A549 (cell line): ENCODE data around the gene NPAS2. TPM values are rescaled to one million over a fixed set of nuclear protein-coding genes. Genes with fewer than 3 reads are reported as not detected.

Experiments
- ATAC-seq, 2 experiments: fragments of 200-7000 bp in 1 of 2; fragments of >200 bp in 1 of 2; cut with Nextera tagmentation in 1 of 2; cut with Tn5 transposase in 1 of 2; 3 replicates each; pipeline versions ENCODE4 v1.8.0 to v1.9.1; 2018 to 2020; ENCODE audit warnings: mild to moderate bottlenecking in 1 of 2, moderate library complexity in 1 of 2
- CTCF ChIA-PET: fragments of 300-600 bp; sonication (Branson Sonifier 250); formaldehyde crosslinking; extraction: SDS; loops from one replicate; lab custom pipeline; 2021; ENCODE audit warnings: antibody characterized with exemption, inconsistent platforms; lab: Yijun Ruan, JAX
- POLR2A ChIA-PET: fragments of 350-600 bp; formaldehyde crosslinking; extraction: SDS; loops from one replicate; lab custom pipeline; 2021; ENCODE audit warnings: antibody characterized with exemption, inconsistent platforms; lab: Yijun Ruan, JAX
- DNase-seq, 2 experiments: peaks; one replicate each; pipeline versions ENCODE4 v3.0.0 to v3.0.0-alpha.2; 2011 to 2016; ENCODE audit warnings: low read depth in 1 of 2, low spot score in 1 of 2
- FAIRE-seq: peaks from 2 replicates; lab custom pipeline; 2011; peaks lifted over from hg19 to GRCh38; lab: Jason Lieb, UNC
- H3K27ac ChIP-seq, 2 experiments: fragments of >200 bp; sonication (Bioruptor Twin); formaldehyde crosslinking; 3 replicates each; pipeline ENCODE4 v1.5.1; 2016 to 2017
- H3K4me1 ChIP-seq: fragments of >200 bp; sonication (Bioruptor Twin); formaldehyde crosslinking; 3 replicates; pipeline ENCODE4 v1.6.1; 2016
- H3K4me2 ChIP-seq: fragments of >200 bp; sonication (Bioruptor Twin); formaldehyde crosslinking; 3 replicates; pipeline ENCODE4 v1.6.1; 2016
- H3K4me3 ChIP-seq: fragments of >200 bp; sonication (Bioruptor Twin); formaldehyde crosslinking; 3 replicates; pipeline ENCODE4 v1.5.1; 2016
- H3K9me3 ChIP-seq: fragments of >200 bp; sonication (Bioruptor Twin); formaldehyde crosslinking; 3 replicates; pipeline ENCODE4 v1.6.1; 2016
- BHLHE40 ChIP-seq: IDR thresholded peaks from 2 replicates; pipeline ENCODE4 v1.6.1; 2012; ENCODE audit warnings: low read depth, low read length, inconsistent platforms
- CBX2 ChIP-seq: fragments of 200-600 bp; sonication (generic); IDR thresholded peaks from 2 replicates; pipeline ENCODE4 v1.6.1; 2016; ENCODE audit warnings: low read depth, mild to moderate bottlenecking, borderline replicate concordance
- EHMT2 ChIP-seq: fragments of 200-600 bp; sonication (generic); IDR thresholded peaks from 2 replicates; pipeline ENCODE4 v1.6.1; 2016; ENCODE audit warnings: antibody characterized with exemption, low read depth, mild to moderate bottlenecking, moderate library complexity
- EP300 ChIP-seq, 2 experiments: fragments of >200 bp; sonication (Bioruptor Twin); formaldehyde crosslinking; IDR thresholded peaks; 2 replicates in 1 of 2; 3 replicates in 1 of 2; pipeline ENCODE4 v1.6.1; 2016 to 2017
- FOSL2 ChIP-seq, 2 experiments: fragments of 450-650 bp in 1 of 2; fragments of >200 bp in 1 of 2; sonication (Bioruptor Twin) in 1 of 2; formaldehyde crosslinking; IDR thresholded peaks; 2 replicates each; pipeline versions ENCODE4 v1.5.0 to v1.6.1; 2016 to 2020; ENCODE audit warnings: mild to moderate bottlenecking in 1 of 2, moderate library complexity in 1 of 2
- HEYL ChIP-seq: fragments of 250-450 bp; sonication (Bioruptor Pico); IDR thresholded peaks from 2 replicates; pipeline ENCODE4 v1.8.0; 2021; ENCODE audit warnings: mild to moderate bottlenecking, moderate library complexity
- HOXA7 ChIP-seq: fragments of 250-450 bp; sonication (Bioruptor Pico); IDR thresholded peaks from 2 replicates; pipeline ENCODE4 v1.5.0; 2020; ENCODE audit warnings: mild to moderate bottlenecking, moderate library complexity
- HOXB5 ChIP-seq: fragments of 250-450 bp; sonication (Bioruptor Pico); IDR thresholded peaks from 2 replicates; pipeline ENCODE4 v1.5.0; 2020; ENCODE audit warnings: mild to moderate bottlenecking, moderate library complexity
- JUNB ChIP-seq: fragments of >200 bp; sonication (Bioruptor Twin); formaldehyde crosslinking; IDR thresholded peaks from 2 replicates; pipeline ENCODE4 v1.6.1; 2016
- MAFK ChIP-seq: fragments of 450-650 bp; IDR thresholded peaks from 2 replicates; pipeline ENCODE4 v1.6.1; 2014; ENCODE audit not compliant: partially characterized antibody
- MAZ ChIP-seq: fragments of 150-350 bp; IDR thresholded peaks from 2 replicates; pipeline ENCODE4 v1.6.1; 2014; ENCODE audit warnings: antibody characterized with exemption, low read depth, low read length, borderline replicate concordance
- MYC ChIP-seq: IDR thresholded peaks from 2 replicates; pipeline ENCODE4 v1.6.1; 2012; ENCODE audit warnings: mild to moderate bottlenecking, inconsistent platforms, low read length, improper control_type of control experiment, borderline replicate concordance
- NPAS2 ChIP-seq: fragments of 250-450 bp; sonication (Bioruptor Pico); IDR thresholded peaks from 2 replicates; pipeline ENCODE4 v1.8.0; 2022; ENCODE audit warnings: mild to moderate bottlenecking, moderate library complexity, borderline replicate concordance
- POLR2AphosphoS2 ChIP-seq: conservative IDR thresholded peaks from 2 replicates; pipeline ENCODE4 v1.6.1; 2012; ENCODE audit warnings: low read length, improper control_type of control experiment, inconsistent platforms
- TFCP2L1 ChIP-seq: fragments of 250-450 bp; sonication (Bioruptor Pico); IDR thresholded peaks from 2 replicates; pipeline ENCODE4 v1.5.0; 2021; ENCODE audit warnings: mild to moderate bottlenecking
- TP53 ChIP-seq: fragments of 250-450 bp; sonication (Bioruptor Pico); IDR thresholded peaks from 2 replicates; pipeline ENCODE4 v1.5.0; 2021; ENCODE audit warnings: mild to moderate bottlenecking, moderate library complexity
- WGBS: methylation state at CpG from one replicate; pipeline ENCODE4 v1.1.6; 2017; ENCODE audit errors: missing lambda C conversion rate; 5-methylcytosine and 5-hydroxymethylcytosine counted together
- polyA plus RNA-seq, 4 experiments: library from polyadenylated mRNA; depleted of rRNA in 3 of 4; stranded (reverse); fragments of >200 nt; fragmentation: RNase III in 1 of 4; extraction: RNeasy Plus Mini Kit Qiagen cat#74134 plus additional on column Dnase treatment in 1 of 4; gene quantifications; 2 replicates in 3 of 4; 3 replicates in 1 of 4; pipeline ENCODE4 v1.2.3, GENCODE V29; 2011 to 2017
- TF ChIP-seq, protein P1 (sequence below): fragments of 200-600 bp; sonication (generic); IDR thresholded peaks from 2 replicates; pipeline ENCODE4 v1.6.1; 2016; ENCODE audit warnings: antibody characterized with exemption, mild to moderate bottlenecking, moderate library complexity
- TF ChIP-seq, protein P2 (sequence below): fragments of >200 bp; sonication (Bioruptor Twin); formaldehyde crosslinking; IDR thresholded peaks from 3 replicates; pipeline ENCODE4 v1.6.1; 2016
- TF ChIP-seq, protein P3 (sequence below): IDR thresholded peaks from 2 replicates; pipeline ENCODE4 v1.6.1; 2012

The NPAS2 gene
- polyA plus RNA-seq, 2 of the 4 experiments (the other 2 are of a cell fraction): 31.4 to 56.1 TPM

DNA sequence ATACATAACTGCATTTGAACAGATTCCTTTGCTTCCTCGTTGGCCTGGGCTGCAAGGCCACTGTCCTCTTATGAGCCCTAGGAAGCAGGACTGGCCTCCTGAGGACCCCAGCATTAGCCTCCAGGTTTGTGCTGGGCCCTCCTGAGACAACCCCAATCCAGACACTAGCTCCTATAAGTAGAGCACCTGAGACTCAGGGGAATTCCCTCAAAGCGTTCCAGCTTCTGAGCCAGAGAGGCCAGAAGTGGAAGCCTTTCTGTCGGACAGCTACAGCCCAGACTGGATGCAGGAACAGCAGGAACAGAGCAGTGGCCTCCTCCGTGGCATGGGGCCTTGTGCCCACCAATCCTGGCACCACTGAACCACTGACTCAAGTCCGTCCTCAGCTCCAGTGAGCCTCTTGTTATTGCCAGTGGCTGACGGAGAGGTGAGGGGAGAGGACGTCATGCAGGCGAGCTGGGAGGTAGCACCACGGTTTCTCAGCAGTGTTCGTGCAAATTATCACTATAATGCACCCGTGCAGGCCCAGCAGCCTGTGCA, 67.2 kb downstream of the NPAS2 start (continued):
- TF ChIP-seq, protein P1, sequence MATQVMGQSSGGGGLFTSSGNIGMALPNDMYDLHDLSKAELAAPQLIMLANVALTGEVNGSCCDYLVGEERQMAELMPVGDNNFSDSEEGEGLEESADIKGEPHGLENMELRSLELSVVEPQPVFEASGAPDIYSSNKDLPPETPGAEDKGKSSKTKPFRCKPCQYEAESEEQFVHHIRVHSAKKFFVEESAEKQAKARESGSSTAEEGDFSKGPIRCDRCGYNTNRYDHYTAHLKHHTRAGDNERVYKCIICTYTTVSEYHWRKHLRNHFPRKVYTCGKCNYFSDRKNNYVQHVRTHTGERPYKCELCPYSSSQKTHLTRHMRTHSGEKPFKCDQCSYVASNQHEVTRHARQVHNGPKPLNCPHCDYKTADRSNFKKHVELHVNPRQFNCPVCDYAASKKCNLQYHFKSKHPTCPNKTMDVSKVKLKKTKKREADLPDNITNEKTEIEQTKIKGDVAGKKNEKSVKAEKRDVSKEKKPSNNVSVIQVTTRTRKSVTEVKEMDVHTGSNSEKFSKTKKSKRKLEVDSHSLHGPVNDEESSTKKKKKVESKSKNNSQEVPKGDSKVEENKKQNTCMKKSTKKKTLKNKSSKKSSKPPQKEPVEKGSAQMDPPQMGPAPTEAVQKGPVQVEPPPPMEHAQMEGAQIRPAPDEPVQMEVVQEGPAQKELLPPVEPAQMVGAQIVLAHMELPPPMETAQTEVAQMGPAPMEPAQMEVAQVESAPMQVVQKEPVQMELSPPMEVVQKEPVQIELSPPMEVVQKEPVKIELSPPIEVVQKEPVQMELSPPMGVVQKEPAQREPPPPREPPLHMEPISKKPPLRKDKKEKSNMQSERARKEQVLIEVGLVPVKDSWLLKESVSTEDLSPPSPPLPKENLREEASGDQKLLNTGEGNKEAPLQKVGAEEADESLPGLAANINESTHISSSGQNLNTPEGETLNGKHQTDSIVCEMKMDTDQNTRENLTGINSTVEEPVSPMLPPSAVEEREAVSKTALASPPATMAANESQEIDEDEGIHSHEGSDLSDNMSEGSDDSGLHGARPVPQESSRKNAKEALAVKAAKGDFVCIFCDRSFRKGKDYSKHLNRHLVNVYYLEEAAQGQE: no peak
- no peak for TF ChIP-seq EP300 (IDR thresholded peaks at IDR 0.05)
- TF ChIP-seq, protein P2, sequence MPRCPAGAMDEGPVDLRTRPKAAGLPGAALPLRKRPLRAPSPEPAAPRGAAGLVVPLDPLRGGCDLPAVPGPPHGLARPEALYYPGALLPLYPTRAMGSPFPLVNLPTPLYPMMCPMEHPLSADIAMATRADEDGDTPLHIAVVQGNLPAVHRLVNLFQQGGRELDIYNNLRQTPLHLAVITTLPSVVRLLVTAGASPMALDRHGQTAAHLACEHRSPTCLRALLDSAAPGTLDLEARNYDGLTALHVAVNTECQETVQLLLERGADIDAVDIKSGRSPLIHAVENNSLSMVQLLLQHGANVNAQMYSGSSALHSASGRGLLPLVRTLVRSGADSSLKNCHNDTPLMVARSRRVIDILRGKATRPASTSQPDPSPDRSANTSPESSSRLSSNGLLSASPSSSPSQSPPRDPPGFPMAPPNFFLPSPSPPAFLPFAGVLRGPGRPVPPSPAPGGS: no peak
- TF ChIP-seq CBX2: no peak

DNA sequence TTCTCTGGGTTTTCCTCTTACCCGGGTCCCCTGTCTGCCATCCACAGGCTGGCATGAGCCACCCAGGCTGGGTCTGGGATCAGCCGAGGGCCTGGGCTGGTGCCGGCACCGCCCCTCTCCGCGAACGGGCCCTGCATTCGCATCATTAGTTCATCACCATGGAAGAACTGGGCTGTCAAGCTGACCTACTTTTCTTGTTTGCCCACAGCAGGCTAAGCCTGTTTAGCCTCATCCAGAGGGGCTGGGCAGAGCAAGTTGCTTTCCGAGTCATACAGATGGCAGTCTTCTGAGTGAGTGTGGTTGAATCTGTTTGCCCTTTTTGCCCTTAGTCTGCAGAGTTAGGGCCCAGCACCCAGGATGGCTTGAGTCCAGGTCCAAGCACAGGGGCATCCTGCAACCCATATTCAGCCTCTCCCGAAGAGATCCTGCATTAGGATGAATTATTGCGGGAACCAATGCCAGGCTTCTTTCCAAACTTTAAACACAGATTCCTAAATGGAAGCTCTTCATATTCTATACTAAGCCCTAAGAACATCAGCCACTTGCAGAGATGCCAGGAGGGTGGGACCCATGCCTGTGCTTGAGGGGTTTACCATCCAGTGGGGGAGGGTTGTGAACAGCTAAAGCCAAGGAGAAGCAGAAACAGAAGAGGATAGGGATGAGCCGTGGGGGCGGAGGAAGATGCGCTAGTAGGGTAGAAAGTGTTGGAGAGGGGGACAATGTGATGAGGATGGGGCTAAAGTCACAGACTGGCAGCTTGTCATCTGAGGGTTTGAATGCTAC, 68.0 kb downstream of the NPAS2 start:
- H3K4me3 ChIP-seq: no peak overlapping the region
- ATAC-seq (peak in 1 of 2 experiments; percentile 15; a peak in 2 of 6 replicates), FAIRE-seq (no peak), DNase-seq (no peak)
- peaks cover 92% of the 10 kb centered on the region for H3K4me1 ChIP-seq
- no peaks in the 10 kb centered on the region for H3K9me3 ChIP-seq
- H3K4me2 ChIP-seq: peak overlapping the region; percentile 28
- peak overlapping the region; percentile 56 to 94; a peak in 5 of 6 replicates for H3K27ac ChIP-seq
- 77% methylated on average over 14 of the region's 14 CpGs for WGBS
- CTCF ChIA-PET: interaction anchor here (0.7 to 2.4 kb wide), 5 partner anchors 12 to 69 kb away, joined by 3 to 8 read pairs (median 4); no protein-coding TSS in a partner anchor
- POLR2A ChIA-PET: interaction anchor here (0.5 kb wide), 1 partner anchor 54 kb away, joined by 3 read pairs; no protein-coding TSS in a partner anchor
- TF ChIP-seq EHMT2: no peak
- TF ChIP-seq MYC: no peak
- TF ChIP-seq, protein P2: no peak
- TF ChIP-seq HEYL (CRISPR knock-in tag): no peak
- TF ChIP-seq TFCP2L1: no peak
- TF ChIP-seq FOSL2 (IDR thresholded peaks at IDR 0.05): no peak
- no peak for TF ChIP-seq FOSL2 (CRISPR knock-in tag; IDR thresholded peaks at IDR 0.05)
- TF ChIP-seq MAFK: no peak
- no peak for TF ChIP-seq POLR2AphosphoS2
- TF ChIP-seq JUNB: no peak
- TF ChIP-seq NPAS2: no peak

DNA sequence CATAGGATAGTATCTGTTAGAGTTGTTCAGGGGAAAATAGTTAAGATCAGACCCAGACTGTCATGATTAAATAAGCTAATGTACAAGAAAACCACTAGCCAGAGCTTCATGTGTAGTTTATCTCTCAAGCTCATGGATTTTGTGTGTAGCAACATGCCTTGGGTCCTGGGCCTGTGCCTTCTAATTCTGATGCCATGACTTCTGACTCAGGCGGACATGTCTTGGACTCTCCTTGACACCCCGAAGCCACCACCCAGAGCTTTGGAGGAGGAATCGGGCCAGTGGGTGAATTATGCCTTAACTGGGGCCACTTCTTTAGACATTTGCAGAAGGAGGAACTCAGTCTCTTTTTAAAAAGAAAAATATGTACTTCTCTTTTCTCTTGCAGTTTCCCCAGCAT, 68.7 kb downstream of the NPAS2 start:
- 93% methylated on average over 3 of the region's 3 CpGs for WGBS
- H3K4me2 ChIP-seq: no peak overlapping the region
- FAIRE-seq (no peak), ATAC-seq (no peak), DNase-seq (no peak)
- ChIA-PET CTCF (interaction anchor here (0.7 to 2.4 kb wide), 5 partner anchors 13 to 90 kb away, joined by 3 to 8 read pairs (median 4); no protein-coding TSS in a partner anchor), POLR2A (no interaction called here)
- H3K9me3 ChIP-seq: no peaks in the 10 kb centered on the region
- no peak overlapping the region for H3K4me3 ChIP-seq
- H3K27ac ChIP-seq: peak overlapping the region; percentile 47 to 94; a peak in 5 of 6 replicates
- H3K4me1 ChIP-seq: peaks cover 92% of the 10 kb centered on the region
- TF ChIP-seq, protein P1: no peak
- TF ChIP-seq TP53 (CRISPR knock-in tag) (no peak), HEYL (CRISPR knock-in tag) (no peak), MAZ (no peak), POLR2AphosphoS2 (no peak), HOXB5 (CRISPR knock-in tag) (no peak), BHLHE40 (no peak), HOXA7 (CRISPR knock-in tag) (no peak)
- TF ChIP-seq, protein P2: no peak
- TF ChIP-seq, protein P3, sequence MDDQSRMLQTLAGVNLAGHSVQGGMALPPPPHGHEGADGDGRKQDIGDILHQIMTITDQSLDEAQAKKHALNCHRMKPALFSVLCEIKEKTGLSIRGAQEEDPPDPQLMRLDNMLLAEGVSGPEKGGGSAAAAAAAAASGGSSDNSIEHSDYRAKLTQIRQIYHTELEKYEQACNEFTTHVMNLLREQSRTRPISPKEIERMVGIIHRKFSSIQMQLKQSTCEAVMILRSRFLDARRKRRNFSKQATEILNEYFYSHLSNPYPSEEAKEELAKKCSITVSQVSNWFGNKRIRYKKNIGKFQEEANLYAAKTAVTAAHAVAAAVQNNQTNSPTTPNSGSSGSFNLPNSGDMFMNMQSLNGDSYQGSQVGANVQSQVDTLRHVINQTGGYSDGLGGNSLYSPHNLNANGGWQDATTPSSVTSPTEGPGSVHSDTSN: no peak
